SK-N-SH treated with all-trans-retinoic acid at 6 μM for 48 hours (cell line): ENCODE data around the gene CST9.

ENCODE experiments used
- ATAC-seq: fragments of 200-7000 bp; cut with Tn5 transposase; 3 replicates; pipeline ENCODE4 v1.9.1; 2020; ENCODE audit warnings: mild to moderate bottlenecking, moderate library complexity
- BACH2 ChIP-seq: fragments of 250-450 bp; sonication (Bioruptor Pico); IDR thresholded peaks from 2 replicates; pipeline ENCODE4 v1.9.0; 2021; ENCODE audit warnings: mild to moderate bottlenecking, borderline replicate concordance
- CSDC2 ChIP-seq: fragments of 250-450 bp; sonication (Bioruptor Pico); IDR thresholded peaks from 2 replicates; pipeline ENCODE4 v1.5.0; 2020; ENCODE audit warnings: mild to moderate bottlenecking, moderate library complexity
- ISL1 ChIP-seq: fragments of 250-450 bp; sonication (Bioruptor Pico); IDR thresholded peaks from 2 replicates; pipeline ENCODE4 v2.1.2; 2022; ENCODE audit warnings: mild to moderate bottlenecking, moderate library complexity
- OSR1 ChIP-seq: fragments of 250-450 bp; sonication (Bioruptor Pico); IDR thresholded peaks from 2 replicates; pipeline ENCODE4 v1.8.0; 2022; ENCODE audit warnings: moderate library complexity, mild to moderate bottlenecking, inconsistent platforms
- PPARA ChIP-seq: fragments of 250-450 bp; sonication (Bioruptor Pico); IDR thresholded peaks from 2 replicates; pipeline ENCODE4 v1.5.0; 2020; ENCODE audit warnings: mild to moderate bottlenecking, borderline replicate concordance
- SNAI2 ChIP-seq: fragments of 250-450 bp; sonication (Bioruptor Pico); IDR thresholded peaks from 2 replicates; pipeline ENCODE4 v1.5.0; 2020; ENCODE audit warnings: mild to moderate bottlenecking, moderate library complexity
- TOX ChIP-seq: fragments of 250-450 bp; sonication (Bioruptor Pico); IDR thresholded peaks from 2 replicates; pipeline ENCODE4 v1.8.0; 2021; ENCODE audit warnings: mild to moderate bottlenecking, moderate library complexity, borderline replicate concordance
- ZC3H10 ChIP-seq: fragments of 250-450 bp; sonication (Bioruptor Pico); IDR thresholded peaks from 2 replicates; pipeline ENCODE4 v1.5.1; 2021; ENCODE audit warnings: mild to moderate bottlenecking, moderate library complexity
- ZFP30 ChIP-seq: fragments of 450-650 bp; formaldehyde crosslinking; IDR thresholded peaks from 2 replicates; pipeline ENCODE4 v1.5.0; 2022; ENCODE audit warnings: mild to moderate bottlenecking, moderate library complexity
- ZNF70 ChIP-seq: fragments of 450-650 bp; formaldehyde crosslinking; IDR thresholded peaks from 2 replicates; pipeline ENCODE4 v1.5.0; 2020; ENCODE audit warnings: mild to moderate bottlenecking, moderate library complexity
- ZNF8 ChIP-seq: fragments of 450-650 bp; formaldehyde crosslinking; IDR thresholded peaks from 2 replicates; pipeline ENCODE4 v1.5.0; 2020; ENCODE audit warnings: mild to moderate bottlenecking, moderate library complexity
- TF ChIP-seq, protein P1 (sequence below): fragments of 250-450 bp; sonication (Bioruptor Pico); IDR thresholded peaks from 2 replicates; pipeline ENCODE4 v1.5.1; 2020; ENCODE audit warnings: low read depth, mild to moderate bottlenecking, moderate library complexity

The CST9 gene

DNA sequence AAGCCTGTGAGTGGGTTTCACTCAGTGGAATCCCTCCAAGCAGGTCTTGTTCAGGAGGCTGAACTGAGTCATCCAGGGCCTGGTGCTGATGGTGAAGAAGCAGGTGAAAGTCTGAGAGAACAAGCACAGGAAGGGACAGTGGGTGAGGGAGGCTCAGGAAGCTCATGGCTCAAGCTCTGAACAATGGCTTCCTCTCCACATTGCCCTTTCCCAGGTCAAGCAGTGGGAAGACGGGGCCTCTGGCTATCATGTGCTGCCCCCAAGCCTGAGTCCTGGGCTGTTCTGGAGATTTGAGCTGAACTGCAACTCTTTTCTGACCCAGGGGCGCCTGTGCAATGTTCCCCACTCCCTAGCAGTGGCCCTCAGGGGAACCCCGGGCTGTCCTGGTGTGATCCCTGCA lies 40.8 kb downstream of the CST9 start:
- no peak for ATAC-seq
- no peak for TF ChIP-seq CSDC2
- TF ChIP-seq ZNF8 (CRISPR knock-in tag) = no peak
- no peak for TF ChIP-seq PPARA (CRISPR knock-in tag)
- no peak for TF ChIP-seq TOX
- TF ChIP-seq SNAI2 (CRISPR knock-in tag) = no peak
- no peak for TF ChIP-seq ISL1 (CRISPR knock-in tag)
- TF ChIP-seq, protein P1, sequence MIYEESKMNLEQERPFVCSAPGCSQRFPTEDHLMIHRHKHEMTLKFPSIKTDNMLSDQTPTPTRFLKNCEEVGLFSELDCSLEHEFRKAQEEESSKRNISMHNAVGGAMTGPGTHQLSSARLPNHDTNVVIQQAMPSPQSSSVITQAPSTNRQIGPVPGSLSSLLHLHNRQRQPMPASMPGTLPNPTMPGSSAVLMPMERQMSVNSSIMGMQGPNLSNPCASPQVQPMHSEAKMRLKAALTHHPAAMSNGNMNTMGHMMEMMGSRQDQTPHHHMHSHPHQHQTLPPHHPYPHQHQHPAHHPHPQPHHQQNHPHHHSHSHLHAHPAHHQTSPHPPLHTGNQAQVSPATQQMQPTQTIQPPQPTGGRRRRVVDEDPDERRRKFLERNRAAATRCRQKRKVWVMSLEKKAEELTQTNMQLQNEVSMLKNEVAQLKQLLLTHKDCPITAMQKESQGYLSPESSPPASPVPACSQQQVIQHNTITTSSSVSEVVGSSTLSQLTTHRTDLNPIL (CRISPR knock-in tag) = no peak

DNA sequence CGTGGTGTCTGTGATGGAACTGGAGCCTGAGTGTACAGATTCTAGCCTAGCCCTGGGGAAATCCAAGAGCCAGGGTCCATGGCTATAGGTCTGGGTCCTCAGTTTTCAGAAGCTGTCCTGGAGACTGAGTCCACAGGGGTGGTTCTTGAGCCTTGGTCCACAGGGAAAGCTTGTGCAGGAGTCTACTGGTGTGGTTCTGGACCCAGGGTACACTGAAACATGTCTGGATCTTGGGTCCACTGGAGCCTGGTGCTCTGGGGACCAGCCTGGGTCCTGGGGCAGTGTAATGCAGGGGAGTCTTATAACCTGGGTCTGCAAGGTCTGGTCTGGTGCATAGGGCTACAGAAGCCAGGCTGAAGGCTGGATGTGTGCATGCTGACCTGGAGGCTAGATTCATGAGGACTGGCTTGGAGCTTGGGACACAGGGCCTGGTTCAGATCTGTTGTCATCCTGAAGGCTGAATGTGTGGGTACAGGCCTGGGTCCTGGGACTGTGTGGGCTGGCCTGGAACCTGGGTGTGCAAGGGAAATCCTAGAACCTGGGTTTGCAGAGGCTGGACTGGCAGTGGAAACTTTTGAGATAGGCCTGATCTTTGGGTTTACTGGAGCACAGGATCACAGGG lies 42.9 kb downstream of the CST9 start:
- no peak for ATAC-seq
- TF ChIP-seq ZC3H10 (CRISPR knock-in tag) (no peak), PPARA (CRISPR knock-in tag) (no peak), SNAI2 (CRISPR knock-in tag) (no peak), CSDC2 (no peak), BACH2 (CRISPR knock-in tag) (no peak), TOX (no peak)
- TF ChIP-seq, protein P1 (CRISPR knock-in tag) = no peak

DNA sequence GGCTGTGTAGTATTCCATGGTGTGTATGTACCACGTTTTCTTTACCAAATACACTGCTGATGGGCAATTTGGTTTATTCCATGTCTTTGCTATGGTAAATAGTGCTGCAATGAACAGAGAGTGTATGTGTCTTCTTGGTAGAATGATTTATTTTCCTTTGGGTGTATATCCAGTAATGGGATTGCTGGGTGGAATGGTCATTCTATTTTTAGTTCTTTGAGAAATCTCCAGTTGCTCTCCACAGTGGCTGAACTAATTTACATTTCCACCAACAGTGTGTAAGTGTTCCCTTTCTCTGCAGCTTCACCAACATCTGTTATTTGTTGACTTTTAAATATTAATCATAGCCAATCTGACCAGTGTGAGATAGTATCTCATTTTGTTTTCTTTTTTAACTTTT lies 51.3 kb downstream of the CST9 start:
- TF ChIP-seq ZFP30 (CRISPR knock-in tag) (no peak), ZNF70 (CRISPR knock-in tag) (no peak), OSR1 (CRISPR knock-in tag) (no peak), ZC3H10 (CRISPR knock-in tag) (no peak), TOX (no peak), BACH2 (CRISPR knock-in tag) (no peak)
- TF ChIP-seq, protein P1 (CRISPR knock-in tag) = no peak
- no peak for ATAC-seq
